Choroid plexus epithelial cell (primary cell): ENCODE data around the gene S100P.
"Not testable (repeated sequence)": the region's sequence is repeated elsewhere in the genome, so short reads cannot be mapped to it uniquely, and the experiment has no call there.

Experiments
- DNase-seq: peaks from one replicate; pipeline ENCODE4 v3.0.0-alpha.2; 2010; ENCODE audit warnings: low read depth
- H3K4me3 ChIP-seq: 2 replicates; pipeline ENCODE4 v1.5.1; 2011; ENCODE audit warnings: low read depth, mild to moderate bottlenecking, control low read depth, low read length, moderate library complexity
- CTCF ChIP-seq: conservative IDR thresholded peaks from 2 replicates; pipeline ENCODE4 v1.5.1; 2011; ENCODE audit warnings: low read depth, mild to moderate bottlenecking, control low read depth, inconsistent platforms, low read length, moderate library complexity

The S100P gene

GRCh38 chr4:6693231-6694176 lies at the start of gene S100P:
Gene S100P (plus strand): TSS chr4:6693878. CDS start chr4:6693933, 55 bp downstream.
- no peak for DNase-seq
- no peak for TF ChIP-seq CTCF
- no peak within 1 kb of the TSS for H3K4me3 ChIP-seq

- no peak overlapping the region for H3K4me3 ChIP-seq
- no peak for TF ChIP-seq CTCF
- DNase-seq = no peak
Measured at GRCh38 chr4:6644792-6645530, 48.7 kb upstream of the S100P start.

GRCh38 chr4:6647169-6647568 lies 46.5 kb upstream of the S100P start:
- no peak for TF ChIP-seq CTCF
- H3K4me3 ChIP-seq = no peak overlapping the region
- DNase-seq = no peak

- DNase-seq = no peak
- H3K4me3 ChIP-seq = no peak overlapping the region
- no peak for TF ChIP-seq CTCF
Measured at GRCh38 chr4:6647582-6648230, 46.0 kb upstream of the S100P start.

GRCh38 chr4:6649216-6649615 lies 44.5 kb upstream of the S100P start:
- no peak for DNase-seq
- H3K4me3 ChIP-seq = no peak overlapping the region
- TF ChIP-seq CTCF = no peak

GRCh38 chr4:6654211-6654610 lies 39.5 kb upstream of the S100P start:
- not testable (repeated sequence) for H3K4me3 ChIP-seq, DNase-seq

- DNase-seq = not testable (repeated sequence)
Measured at GRCh38 chr4:6655291-6655690, 38.4 kb upstream of the S100P start.

More at GRCh38 chr4:6655291-6655690, 38.4 kb upstream of the S100P start:
- not testable (repeated sequence) for H3K4me3 ChIP-seq
